ENCODE results near the gene C12orf56. TPM values are rescaled to one million over a fixed set of nuclear protein-coding genes. Genes with fewer than 3 reads are reported as not detected.

Gene C12orf56, protein sequence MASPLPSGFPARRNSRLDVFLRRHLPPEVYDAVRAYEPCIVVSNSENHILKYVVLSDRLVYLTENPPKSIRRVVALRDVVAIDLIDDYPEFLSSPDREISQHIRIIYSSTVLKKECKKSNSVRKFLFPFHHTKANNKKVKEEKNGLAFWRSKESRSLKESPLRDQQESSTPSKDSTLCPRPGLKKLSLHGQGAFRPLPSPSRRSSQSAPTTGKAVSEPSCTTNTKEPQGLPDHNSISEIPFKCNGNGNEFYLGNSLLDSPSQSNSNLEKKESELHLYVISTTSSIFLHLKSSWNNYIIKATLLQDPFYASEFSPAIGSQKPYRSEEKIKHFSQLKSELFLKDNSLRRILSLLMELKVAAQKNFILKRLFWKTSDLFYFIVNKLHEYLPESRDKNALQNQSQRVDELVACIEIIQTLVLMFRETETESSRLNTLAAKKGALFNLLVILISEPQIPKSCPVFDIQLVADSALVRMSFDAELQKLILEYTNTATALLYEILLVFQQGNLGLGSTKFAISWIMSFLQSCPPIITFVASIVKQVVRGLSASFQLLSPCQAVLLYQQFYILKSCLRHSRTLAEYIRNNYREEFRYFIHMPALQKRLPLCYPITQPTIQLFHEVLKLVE
- total RNA-seq: not detected

GRCh38 chr12:64390275-64390851 lies at the start of gene C12orf56:
Gene C12orf56, minus strand, starts transcription at chr12:64390758. Its CDS starts 193 bp downstream, at chr12:64390565.
- no peaks in the 10 kb centered on the region for H3K27me3 Mint-ChIP-seq (ENCODE audit: low read depth)

GRCh38 chr12:64440100-64440499 lies 49.5 kb upstream of the C12orf56 start:
- intact Hi-C loops (cut with micrococcal nuclease): no loop called here
- no peak overlapping the region for H3K4me3 Mint-ChIP-seq
- H3K27ac Mint-ChIP-seq: no peak overlapping the region
- H3K27me3 Mint-ChIP-seq (ENCODE audit: low read depth): no peaks in the 10 kb centered on the region
- CTCF ChIA-PET: no interaction called here
- peaks cover 16% of the 10 kb centered on the region for H3K4me1 Mint-ChIP-seq (ENCODE audit: low read depth)
- no peaks in the 10 kb centered on the region for H3K9me3 Mint-ChIP-seq
- H3K36me3 Mint-ChIP-seq (ENCODE audit: low read depth): peaks cover 65% of the 10 kb centered on the region
- no peak for DNase-seq

More at GRCh38 chr12:64390275-64390851, at the start of gene C12orf56:
- no peak within 1 kb of the TSS for H3K27ac Mint-ChIP-seq
- intact Hi-C loops (cut with micrococcal nuclease): loop anchor here (1.0 kb wide), 1 partner anchor 14 kb away; the partner anchor contains the start of gene XPOT
- H3K9me3 Mint-ChIP-seq: no peaks in the 10 kb centered on the region
- H3K4me1 Mint-ChIP-seq (ENCODE audit: low read depth): peaks cover 21% of the 10 kb centered on the region
- CTCF ChIA-PET: interaction anchor here (0.6 to 1.6 kb wide), 4 partner anchors 13 to 624 kb away, joined by 3 to 7 read pairs (median 5); no protein-coding TSS in a partner anchor
- H3K36me3 Mint-ChIP-seq (ENCODE audit: low read depth): no peaks in the 10 kb centered on the region
- DNase-seq: peak; percentile 36
- peak within 1 kb of the TSS; percentile 72 for H3K4me3 Mint-ChIP-seq

DNA sequence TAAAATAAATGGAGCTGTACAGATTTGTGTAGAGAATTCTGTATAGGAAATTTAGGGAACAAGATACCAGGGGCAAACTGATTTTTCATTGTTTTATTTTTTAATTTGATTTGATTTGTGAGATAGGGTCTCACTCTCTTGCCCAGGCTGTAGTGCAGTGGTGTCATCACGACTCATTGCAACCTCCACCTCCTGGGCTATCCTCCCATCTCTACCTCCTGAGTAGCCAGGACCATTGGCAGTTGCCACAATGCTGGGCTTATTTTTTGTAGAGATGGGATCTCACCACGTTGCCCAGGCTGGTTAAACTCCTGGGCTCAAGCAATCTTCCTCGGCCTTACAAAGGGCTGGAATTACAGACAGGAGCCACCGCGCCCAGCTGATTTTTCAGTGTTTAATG lies 43.4 kb upstream of the C12orf56 start:
- DNase-seq: no peak
- Mint-ChIP-seq H3K27ac (no peak overlapping the region), H3K27me3 (ENCODE audit: low read depth) (no peaks in the 10 kb centered on the region), H3K4me3 (no peak overlapping the region), H3K9me3 (no peaks in the 10 kb centered on the region), H3K36me3 (ENCODE audit: low read depth) (peaks cover 76% of the 10 kb centered on the region), H3K4me1 (ENCODE audit: low read depth) (peaks cover 2% of the 10 kb centered on the region)
- intact Hi-C loops (cut with micrococcal nuclease): loop anchor here (2.0 kb wide), 1 partner anchor 17 kb away; no protein-coding TSS in a partner anchor
- CTCF ChIA-PET: no interaction called here

DNA sequence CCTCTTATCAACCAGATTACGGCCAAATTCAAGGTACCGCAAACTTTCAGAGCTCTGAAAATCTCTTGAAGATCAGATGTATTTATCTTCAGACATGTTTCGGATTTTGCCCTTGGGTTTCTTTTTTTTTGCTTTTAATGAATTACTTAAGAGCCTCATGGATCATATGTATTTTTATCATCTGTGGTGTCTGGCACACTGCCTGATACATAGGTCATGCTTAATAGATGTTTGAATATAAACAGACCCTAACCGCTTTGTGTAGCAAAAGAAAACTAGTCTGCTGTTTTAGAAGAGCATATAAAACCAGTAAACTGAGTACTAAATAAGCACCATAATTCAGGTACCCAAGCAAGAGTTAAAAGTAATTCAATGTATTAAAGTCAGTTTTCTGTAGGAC lies 41.2 kb upstream of the C12orf56 start:
- H3K4me3 Mint-ChIP-seq: no peak overlapping the region

DNA sequence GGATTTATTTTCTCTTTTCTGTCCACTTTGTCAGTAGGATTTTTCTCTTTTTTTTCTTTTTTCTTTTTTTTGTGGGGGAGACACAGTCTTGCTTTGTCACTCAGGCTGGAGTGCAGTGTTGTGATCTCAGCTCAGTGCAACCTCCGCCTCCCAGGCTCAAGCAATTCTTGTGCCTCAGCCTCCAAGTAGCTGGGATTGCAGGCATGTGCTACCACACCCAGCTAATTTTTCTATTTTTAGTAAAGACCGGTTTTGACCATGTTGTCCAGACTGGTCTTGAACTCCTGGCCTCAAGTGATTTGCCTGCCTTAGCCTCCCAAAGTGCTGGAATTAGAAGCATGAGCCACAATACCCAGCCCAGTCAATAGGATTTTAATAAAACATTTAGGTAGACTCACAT lies 40.3 kb upstream of the C12orf56 start:
- Mint-ChIP-seq H3K4me3 (no peak overlapping the region), H3K27ac (no peak overlapping the region), H3K9me3 (no peaks in the 10 kb centered on the region), H3K27me3 (ENCODE audit: low read depth) (no peaks in the 10 kb centered on the region), H3K4me1 (ENCODE audit: low read depth) (peaks cover 2% of the 10 kb centered on the region), H3K36me3 (ENCODE audit: low read depth) (peaks cover 78% of the 10 kb centered on the region)
- CTCF ChIA-PET: no interaction called here
- intact Hi-C loops (cut with micrococcal nuclease): no loop called here
- no peak for DNase-seq

More for the DNA sequence above, 41.2 kb upstream of the C12orf56 start:
- Mint-ChIP-seq H3K36me3 (ENCODE audit: low read depth) (peaks cover 75% of the 10 kb centered on the region), H3K27me3 (ENCODE audit: low read depth) (no peaks in the 10 kb centered on the region), H3K27ac (no peak overlapping the region), H3K4me1 (ENCODE audit: low read depth) (peaks cover 2% of the 10 kb centered on the region), H3K9me3 (no peaks in the 10 kb centered on the region)
- intact Hi-C loops (cut with micrococcal nuclease): loop anchor here (2.0 kb wide), 1 partner anchor 15 kb away; no protein-coding TSS in a partner anchor
- CTCF ChIA-PET: no interaction called here
- DNase-seq: no peak

DNA sequence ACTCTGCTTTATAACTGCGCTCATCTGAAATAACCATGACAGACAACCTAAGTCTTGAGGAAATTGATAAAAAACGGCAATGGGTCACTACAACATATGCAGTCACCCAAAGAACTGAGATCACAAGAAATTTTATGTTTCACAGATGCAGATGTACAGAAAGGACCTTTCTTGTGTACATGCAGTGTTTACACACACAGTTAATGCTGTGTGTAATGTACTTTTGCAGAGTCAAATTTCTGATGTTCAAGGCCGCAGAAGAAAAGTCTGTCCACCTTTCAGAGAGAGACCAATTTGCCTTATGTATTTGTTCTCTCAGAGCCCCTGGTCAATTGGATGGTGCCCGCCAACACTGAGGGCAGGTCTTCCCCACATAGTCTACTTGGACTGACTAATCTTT lies 38.4 kb upstream of the C12orf56 start:
- no peak overlapping the region for H3K27ac Mint-ChIP-seq
- no peaks in the 10 kb centered on the region for H3K9me3 Mint-ChIP-seq
- no peaks in the 10 kb centered on the region for H3K27me3 Mint-ChIP-seq (ENCODE audit: low read depth)
- H3K36me3 Mint-ChIP-seq (ENCODE audit: low read depth): peaks cover 79% of the 10 kb centered on the region
- DNase-seq: no peak
- no peak overlapping the region for H3K4me3 Mint-ChIP-seq
- peaks cover 2% of the 10 kb centered on the region for H3K4me1 Mint-ChIP-seq (ENCODE audit: low read depth)
- CTCF ChIA-PET: no interaction called here
- intact Hi-C loops (cut with micrococcal nuclease): no loop called here

DNA sequence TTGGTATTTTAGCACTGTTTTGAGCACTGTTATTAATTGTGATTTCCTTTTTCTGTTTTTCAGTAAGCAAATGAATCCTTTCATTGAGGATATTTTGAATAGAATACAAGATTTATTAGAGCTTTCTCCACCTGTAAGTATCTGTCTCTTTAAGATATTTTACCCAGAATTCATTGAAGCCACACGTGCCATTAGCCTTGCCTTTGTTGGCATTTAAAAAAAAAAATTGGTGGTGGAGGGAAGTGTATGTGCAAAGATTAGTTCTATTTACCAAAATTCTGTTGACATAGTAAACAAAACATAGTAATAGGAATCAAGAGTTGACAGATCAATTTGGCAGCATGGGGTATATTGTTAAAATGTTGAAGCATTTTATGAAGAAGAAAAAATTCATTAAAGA lies 37.4 kb upstream of the C12orf56 start:
- Mint-ChIP-seq H3K27ac (no peak overlapping the region), H3K9me3 (no peaks in the 10 kb centered on the region), H3K36me3 (ENCODE audit: low read depth) (peaks cover 80% of the 10 kb centered on the region), H3K27me3 (ENCODE audit: low read depth) (no peaks in the 10 kb centered on the region), H3K4me1 (ENCODE audit: low read depth) (peaks cover 2% of the 10 kb centered on the region), H3K4me3 (no peak overlapping the region)
- CTCF ChIA-PET: interaction anchor here (0.8 kb wide), 1 partner anchor 10 kb away, joined by 5 read pairs; no protein-coding TSS in a partner anchor
- intact Hi-C loops (cut with micrococcal nuclease): no loop called here
- no peak for DNase-seq

GRCh38 chr12:64419696-64420095 lies 29.1 kb upstream of the C12orf56 start:
- DNase-seq: no peak
- peaks cover 23% of the 10 kb centered on the region for H3K4me1 Mint-ChIP-seq (ENCODE audit: low read depth)
- no peak overlapping the region for H3K27ac Mint-ChIP-seq
- H3K9me3 Mint-ChIP-seq: no peaks in the 10 kb centered on the region
- CTCF ChIA-PET: no interaction called here
- peaks cover 57% of the 10 kb centered on the region for H3K36me3 Mint-ChIP-seq (ENCODE audit: low read depth)
- intact Hi-C loops (cut with micrococcal nuclease): no loop called here
- H3K4me3 Mint-ChIP-seq: no peak overlapping the region
- H3K27me3 Mint-ChIP-seq (ENCODE audit: low read depth): no peaks in the 10 kb centered on the region

GRCh38 chr12:64418209-64418608 lies 27.7 kb upstream of the C12orf56 start:
- intact Hi-C loops (cut with micrococcal nuclease): no loop called here
- peak overlapping the region; percentile 50 for H3K27ac Mint-ChIP-seq

DNA sequence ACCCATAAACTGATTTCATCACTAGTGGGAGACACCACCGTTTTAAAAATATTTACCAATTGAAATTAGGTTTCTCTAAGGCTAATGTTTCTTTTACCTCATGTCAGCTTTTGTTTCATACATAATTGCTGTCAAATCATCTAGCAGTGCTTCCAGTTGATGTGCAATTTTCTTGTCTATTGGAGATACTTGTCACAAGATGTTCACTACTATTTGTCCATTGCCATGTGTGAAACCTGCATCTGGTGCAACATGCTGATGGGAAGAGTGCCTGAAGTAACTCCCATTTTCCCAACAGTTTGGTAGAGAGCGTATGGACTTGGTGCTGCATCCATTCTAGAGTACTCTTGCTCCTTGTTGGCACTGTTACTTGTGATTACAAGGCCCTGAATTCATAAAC lies 23.3 kb upstream of the C12orf56 start:
- no peaks in the 10 kb centered on the region for H3K9me3 Mint-ChIP-seq
- peaks cover 63% of the 10 kb centered on the region for H3K36me3 Mint-ChIP-seq (ENCODE audit: low read depth)
- no peak overlapping the region for H3K27ac Mint-ChIP-seq
- H3K4me3 Mint-ChIP-seq: no peak overlapping the region
- no peak for DNase-seq
- CTCF ChIA-PET: no interaction called here
- H3K4me1 Mint-ChIP-seq (ENCODE audit: low read depth): peaks cover 25% of the 10 kb centered on the region
- no peaks in the 10 kb centered on the region for H3K27me3 Mint-ChIP-seq (ENCODE audit: low read depth)
- intact Hi-C loops (cut with micrococcal nuclease): no loop called here

More at GRCh38 chr12:64418209-64418608, 27.7 kb upstream of the C12orf56 start:
- Mint-ChIP-seq H3K9me3 (no peaks in the 10 kb centered on the region), H3K36me3 (ENCODE audit: low read depth) (peaks cover 57% of the 10 kb centered on the region), H3K4me1 (ENCODE audit: low read depth) (peaks cover 23% of the 10 kb centered on the region), H3K27me3 (ENCODE audit: low read depth) (no peaks in the 10 kb centered on the region), H3K4me3 (no peak overlapping the region)
- CTCF ChIA-PET: interaction anchor here (0.8 kb wide), 1 partner anchor 10 kb away, joined by 5 read pairs; no protein-coding TSS in a partner anchor
- no peak for DNase-seq

DNA sequence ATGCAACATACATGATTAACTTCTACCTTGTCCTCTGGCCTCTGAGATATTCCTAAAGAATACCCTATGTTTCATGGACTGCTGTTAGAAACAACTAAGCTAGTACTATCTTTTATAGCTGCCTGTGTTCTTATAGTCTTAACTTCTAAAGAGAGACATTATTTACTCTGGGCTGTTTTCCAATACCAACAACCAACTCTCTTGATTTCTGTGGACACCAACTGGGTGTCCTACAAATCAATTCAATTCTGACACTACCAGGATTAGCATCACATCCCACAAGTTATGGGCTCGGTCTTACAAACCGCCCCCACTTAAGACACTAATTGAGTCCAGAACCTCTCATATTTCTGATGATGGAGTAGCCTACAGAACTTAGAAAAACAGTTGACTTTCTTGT lies 21.9 kb upstream of the C12orf56 start:
- CTCF ChIA-PET: interaction anchor here (0.6 to 0.7 kb wide), 2 partner anchors 123 to 1757 kb away, joined by 3 read pairs; no protein-coding TSS in a partner anchor
- Mint-ChIP-seq H3K9me3 (no peaks in the 10 kb centered on the region), H3K27me3 (ENCODE audit: low read depth) (no peaks in the 10 kb centered on the region), H3K36me3 (ENCODE audit: low read depth) (peaks cover 54% of the 10 kb centered on the region), H3K4me1 (ENCODE audit: low read depth) (peaks cover 28% of the 10 kb centered on the region), H3K4me3 (no peak overlapping the region), H3K27ac (no peak overlapping the region)
- intact Hi-C loops (cut with micrococcal nuclease): no loop called here
- no peak for DNase-seq

DNA sequence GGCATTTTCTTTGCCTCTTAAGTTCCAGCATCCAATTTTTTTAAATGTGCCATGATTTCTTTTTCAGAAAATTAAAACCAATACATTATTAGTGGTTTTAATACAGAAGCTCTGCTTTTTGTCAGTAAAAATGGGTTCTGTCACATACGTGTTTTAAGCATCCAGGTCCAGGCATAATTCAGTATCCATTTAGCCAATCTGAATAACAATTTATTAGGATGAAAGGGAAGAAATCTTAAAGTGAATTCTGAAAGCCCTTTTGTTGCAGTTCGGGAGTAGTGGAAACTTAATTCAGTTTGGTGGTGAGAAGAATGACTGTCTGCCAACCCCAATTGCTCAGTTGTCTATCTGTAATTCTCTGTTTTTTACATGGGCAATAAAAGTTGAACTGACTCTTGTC lies 20.9 kb upstream of the C12orf56 start:
- Mint-ChIP-seq H3K9me3 (no peaks in the 10 kb centered on the region), H3K4me3 (no peak overlapping the region), H3K36me3 (ENCODE audit: low read depth) (peaks cover 54% of the 10 kb centered on the region), H3K27ac (no peak overlapping the region), H3K27me3 (ENCODE audit: low read depth) (no peaks in the 10 kb centered on the region), H3K4me1 (ENCODE audit: low read depth) (peaks cover 27% of the 10 kb centered on the region)
- DNase-seq: no peak
- CTCF ChIA-PET: no interaction called here
- intact Hi-C loops (cut with micrococcal nuclease): no loop called here

Data from activated naive CD4-positive, alpha-beta T cell treated with anti-CD3 and anti-CD28 coated beads for 36 hours (primary cell).